Inflammatory macrophage treated with lipopolysaccharide for 4 hours (primary cell): Measurements from ENCODE around the gene CDC45.
"Not testable (repeated sequence)": the region's sequence is repeated elsewhere in the genome, so short reads cannot be mapped to it uniquely, and the experiment has no call there.

ENCODE experiments used
- DNase-seq: peaks from one replicate; pipeline ENCODE4 v3.0.0-alpha.2; 2020

The CDC45 gene, protein sequence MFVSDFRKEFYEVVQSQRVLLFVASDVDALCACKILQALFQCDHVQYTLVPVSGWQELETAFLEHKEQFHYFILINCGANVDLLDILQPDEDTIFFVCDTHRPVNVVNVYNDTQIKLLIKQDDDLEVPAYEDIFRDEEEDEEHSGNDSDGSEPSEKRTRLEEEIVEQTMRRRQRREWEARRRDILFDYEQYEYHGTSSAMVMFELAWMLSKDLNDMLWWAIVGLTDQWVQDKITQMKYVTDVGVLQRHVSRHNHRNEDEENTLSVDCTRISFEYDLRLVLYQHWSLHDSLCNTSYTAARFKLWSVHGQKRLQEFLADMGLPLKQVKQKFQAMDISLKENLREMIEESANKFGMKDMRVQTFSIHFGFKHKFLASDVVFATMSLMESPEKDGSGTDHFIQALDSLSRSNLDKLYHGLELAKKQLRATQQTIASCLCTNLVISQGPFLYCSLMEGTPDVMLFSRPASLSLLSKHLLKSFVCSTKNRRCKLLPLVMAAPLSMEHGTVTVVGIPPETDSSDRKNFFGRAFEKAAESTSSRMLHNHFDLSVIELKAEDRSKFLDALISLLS

DNA sequence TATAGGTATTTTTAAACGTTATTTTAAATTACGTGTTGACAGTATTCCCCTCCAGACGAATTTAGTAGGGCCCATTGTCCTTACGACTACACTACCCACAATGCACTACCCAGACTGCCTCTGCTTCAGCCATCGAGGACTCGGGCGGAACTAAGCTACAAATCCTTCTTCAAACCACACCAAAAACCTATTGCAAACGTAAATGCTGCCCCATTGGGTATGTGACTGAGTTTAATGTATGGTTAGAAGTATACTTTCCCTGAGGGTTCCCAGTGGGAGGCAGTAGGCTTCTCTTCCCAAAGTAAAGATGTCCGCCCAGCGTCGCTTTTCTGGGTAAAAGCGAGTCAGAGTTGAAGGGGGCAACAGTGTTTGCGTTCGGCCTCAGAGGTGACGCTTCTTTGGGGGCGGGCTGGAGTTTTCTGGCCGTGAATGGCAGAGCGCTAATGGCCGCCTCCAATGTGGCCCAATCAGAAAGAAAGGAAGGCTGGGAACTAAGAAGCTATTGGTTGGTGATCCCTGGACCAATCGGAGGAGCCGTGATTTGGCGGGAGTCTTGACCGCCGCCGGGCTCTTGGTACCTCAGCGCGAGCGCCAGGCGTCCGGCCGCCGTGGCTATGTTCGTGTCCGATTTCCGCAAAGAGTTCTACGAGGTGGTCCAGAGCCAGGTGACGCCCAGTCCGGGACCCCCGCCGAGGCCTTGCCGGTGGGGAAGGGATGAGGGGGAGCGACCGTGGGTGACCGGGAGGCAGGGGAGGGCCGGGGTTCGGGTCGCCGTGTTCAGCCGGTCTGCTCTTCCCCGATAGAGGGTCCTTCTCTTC lies at the start of gene CDC45:
TSS of gene CDC45 (plus strand) at position 566 of the 818 bp plus-strand sequence. CDS start at position 615, 49 bp downstream.
- peak; percentile 99 for DNase-seq

DNA sequence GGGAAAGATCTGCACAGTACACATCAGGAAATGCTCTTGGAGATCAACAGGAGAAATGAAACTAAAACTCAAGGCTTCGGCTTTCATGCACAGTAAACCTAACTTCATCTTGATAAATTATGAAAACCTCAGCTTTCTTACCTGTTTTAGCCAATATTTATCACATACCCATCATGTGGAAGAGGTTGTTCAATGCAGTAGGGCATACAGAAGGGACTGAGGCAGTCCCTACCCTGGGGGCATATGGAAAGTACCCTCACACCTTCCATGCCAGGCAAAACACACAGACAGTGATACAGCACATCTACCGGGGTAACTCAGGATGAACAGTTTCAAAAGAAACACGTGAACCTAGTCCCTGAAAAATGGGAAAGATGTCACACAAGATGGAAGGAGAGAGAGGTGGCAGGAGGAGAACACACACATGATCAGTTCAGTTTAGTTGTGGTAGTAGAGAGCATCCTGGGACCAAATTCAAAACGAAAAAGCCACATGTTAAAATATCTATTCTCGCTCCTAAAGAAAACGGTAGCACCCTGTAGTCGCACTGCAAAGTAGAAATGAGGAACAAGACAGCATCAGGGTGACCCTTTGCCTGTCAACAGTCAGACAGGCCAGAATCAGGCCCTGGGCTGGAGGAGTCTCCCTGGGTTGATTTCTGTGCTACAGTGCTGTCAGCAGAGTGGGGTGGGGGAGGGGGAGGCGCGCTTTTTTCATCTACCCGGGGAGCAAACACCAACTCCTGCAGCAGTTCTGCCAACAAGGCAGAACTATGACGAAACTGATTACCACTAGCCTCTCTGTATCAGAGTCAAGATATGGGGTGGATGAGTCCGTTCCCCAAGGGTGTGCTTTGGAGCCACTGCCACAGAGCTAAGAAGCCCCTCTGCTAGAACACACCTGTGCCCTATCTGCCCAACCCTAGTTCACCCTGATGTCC lies 49.5 kb upstream of the CDC45 start:
- peak; percentile 65 for DNase-seq

DNA sequence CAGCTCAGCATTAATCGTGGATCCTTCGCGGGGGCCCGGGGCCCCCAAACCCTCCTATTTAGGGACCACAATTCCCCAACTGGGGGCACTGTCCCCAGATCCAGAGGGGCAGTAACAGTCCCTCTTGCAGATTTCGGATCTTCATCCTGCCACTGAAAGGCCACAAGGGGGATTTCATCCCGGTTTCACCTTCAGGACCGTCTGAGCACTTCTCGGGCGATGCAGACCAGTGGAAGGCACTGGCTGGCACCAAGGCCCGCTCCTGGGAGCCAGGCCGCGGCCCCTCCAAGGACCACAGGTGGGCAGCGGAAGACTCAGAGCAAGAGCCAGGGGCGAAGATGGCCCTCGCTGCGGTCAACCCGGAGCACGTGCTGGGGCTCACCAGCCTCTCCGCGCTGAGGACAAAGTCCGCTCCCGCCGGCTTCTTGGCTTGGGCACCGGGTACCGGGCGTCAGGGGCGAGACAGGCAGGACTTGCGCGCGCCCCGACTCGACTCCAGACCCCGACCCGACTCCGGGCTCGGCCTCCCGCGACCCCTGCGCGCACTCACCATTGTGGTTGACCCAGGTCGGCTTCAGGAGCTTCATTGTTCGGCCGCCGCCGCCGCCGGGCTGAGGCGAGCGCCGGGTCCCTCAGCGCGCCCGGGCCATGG lies 48.7 kb upstream of the CDC45 start:
- DNase-seq, result no peak

DNA sequence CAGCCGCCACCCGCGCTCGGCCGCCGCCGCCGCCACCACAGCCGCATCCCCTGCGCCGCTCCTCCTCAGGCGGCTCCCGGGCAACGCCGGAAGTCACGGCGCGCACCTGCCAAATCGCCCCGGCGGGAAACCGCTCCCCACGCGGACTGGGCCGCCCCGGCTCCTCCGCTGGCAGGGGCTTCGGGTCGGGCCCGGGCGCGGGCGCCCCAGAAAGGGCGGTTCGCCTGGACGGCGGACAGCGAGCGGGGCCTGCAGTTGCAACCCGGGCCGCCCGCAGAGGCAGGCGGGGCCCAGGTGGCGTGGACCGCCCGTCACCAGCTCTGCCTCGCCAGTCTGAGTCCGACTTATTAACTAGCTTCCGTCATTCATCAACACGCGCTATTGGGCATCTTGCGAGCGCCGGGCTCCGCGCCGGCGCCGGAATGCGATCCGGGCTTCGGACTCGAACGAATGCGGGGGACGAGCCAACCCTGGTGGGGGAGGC lies 48.0 kb upstream of the CDC45 start, which contains the start of gene HIRA:
TSS of gene HIRA (minus strand) at position 85 of the 484 bp plus-strand sequence. CDS start 257 bp downstream, outside the sequence.
- peak; percentile 69 for DNase-seq

DNA sequence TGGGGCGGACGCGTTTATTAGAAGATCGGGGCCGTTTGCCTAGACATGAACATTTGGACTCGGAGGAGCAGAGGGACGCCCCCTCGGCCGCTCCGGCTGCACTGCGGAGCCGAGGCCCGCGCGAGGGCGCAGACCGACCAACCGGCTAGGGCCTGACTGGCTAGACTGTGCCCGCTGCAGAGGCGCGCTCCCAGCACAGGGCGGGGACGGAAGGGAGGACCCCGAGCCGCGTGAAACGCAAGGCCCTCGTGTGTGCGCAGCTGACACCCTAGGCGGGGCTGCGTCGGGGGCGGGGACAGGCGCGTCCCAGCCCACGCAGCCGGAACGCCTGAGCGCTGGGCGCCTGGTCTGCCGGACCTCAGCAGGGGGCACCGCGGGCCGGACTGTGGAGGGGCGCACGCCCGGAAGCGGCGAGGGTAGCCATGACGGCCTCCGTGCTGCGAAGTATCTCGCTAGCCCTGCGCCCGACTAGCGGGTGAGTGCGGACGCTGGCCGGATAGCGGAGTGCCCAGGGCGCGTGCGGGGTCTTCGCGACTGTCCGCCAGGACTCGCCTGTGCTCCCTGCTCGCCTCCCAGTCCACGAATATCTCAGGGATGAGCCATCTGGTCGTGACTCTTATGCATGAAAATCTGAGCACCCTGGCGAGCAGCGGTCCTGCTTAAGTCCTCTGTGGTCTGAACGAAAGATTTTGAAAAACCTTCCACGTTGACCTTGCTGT lies 47.4 kb upstream of the CDC45 start, which contains the start of gene MRPL40:
TSS of gene MRPL40 (plus strand) at position 413 of the 719 bp plus-strand sequence. CDS start at position 423, 10 bp downstream.
- peak; percentile 98 for DNase-seq

DNA sequence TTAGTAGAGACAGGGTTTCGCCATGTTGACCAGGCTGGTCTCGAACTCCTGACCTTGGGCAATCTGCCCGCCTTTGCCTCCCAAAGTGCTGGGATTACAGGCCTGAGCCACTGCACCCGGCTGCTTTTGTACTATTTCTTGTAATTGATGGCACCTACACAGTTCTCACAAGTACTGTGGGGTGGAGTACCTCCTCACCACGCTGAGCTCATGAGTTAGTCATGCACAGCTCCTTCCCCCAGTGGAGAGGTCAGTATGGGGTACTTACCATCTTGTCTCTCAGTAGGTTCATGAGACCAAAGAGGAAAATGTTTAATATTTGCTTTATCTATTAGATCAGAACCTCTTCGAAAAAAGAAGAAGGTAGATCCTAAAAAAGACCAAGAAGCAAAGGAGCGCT lies 45.3 kb upstream of the CDC45 start:
- DNase-seq, result peak; percentile 31

DNA sequence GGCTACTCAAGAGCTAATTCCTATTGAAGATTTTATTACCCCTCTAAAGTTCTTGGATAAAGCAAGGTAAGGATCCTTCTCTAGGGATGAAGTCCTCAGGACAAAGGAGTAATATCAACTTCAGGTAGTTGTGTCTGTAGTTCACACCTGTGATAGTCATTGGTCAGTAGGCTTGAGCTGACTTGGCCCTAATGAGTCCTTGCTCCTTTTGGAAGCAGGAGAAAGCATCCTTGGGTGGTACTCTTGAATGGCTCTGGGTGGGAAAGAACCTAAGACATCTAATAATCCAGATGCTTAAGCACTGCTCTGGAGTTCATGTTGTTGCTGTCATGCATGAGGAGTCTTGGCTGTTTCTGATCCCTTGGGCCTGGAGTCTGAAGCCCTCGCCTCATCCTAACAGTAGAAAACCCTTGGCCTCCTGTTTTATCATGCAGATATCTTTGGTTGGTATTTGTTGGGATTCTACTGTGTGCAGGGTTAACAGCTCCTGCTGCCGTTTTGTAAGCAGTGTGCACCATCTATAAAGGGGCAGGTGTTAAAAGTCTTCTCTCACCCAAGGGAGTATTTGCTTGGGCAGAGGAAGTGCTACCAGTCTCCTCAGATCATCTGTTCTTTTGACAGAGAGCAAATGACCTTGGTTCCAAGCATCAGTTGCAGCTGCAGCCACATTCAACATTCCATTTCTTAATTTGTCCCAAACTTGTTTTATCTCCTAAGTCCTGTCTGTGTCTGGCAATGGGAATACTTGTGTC lies 44.7 kb upstream of the CDC45 start:
- no peak for DNase-seq

DNA sequence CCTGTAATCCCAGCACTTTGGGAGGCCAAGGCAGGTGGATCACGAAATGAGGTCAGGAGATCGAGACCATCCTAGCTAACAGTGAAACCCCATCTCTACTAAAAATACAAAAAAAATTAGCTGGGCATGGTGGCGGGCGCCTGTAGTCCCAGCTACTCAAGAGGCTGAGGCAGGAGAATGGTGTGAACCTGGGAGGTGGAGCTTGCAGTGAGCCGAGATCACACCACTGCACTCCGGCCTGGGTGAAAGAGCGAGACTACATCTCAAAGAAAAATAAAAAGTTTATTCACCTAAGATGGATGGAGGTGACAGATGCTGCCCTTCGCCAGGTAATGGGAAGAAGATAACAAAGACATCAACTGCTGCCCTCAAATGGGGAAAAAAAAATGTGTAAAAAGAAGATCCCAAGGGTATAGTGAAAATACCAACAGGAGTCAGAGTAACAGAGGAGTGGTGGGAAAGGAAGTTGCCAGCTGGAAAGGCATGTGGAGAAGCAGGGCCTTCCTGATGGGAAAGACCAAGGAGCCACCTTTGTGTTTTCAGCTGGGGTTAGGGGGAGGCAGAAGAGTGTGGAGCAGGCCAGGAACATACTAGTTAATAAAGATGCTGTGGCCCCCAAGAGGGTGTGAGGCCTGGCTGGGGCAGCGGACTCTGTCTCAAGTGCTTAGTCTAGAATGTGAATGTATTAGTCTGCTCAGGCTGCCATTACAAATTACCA lies 43.1 kb upstream of the CDC45 start:
- not testable (repeated sequence) for DNase-seq

DNA sequence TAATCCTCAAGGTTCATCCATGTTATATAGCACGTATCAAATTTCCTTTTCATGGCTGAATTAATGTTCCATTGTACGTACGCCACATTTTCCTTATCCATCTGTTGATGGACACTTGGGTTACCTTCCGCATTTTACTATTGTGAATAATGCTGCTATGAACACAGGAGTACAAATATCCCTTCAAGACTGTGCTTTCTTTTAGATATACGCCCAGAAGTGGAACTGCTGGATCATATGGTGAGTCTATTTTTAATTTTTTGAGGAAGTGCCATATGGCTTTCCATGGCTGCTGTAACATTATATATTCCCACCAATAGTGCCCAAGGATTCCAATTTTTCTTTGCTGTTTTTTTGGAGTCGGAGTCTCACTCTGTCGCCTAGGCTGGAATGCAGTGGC lies 41.4 kb upstream of the CDC45 start:
- peak; percentile 30 for DNase-seq

DNA sequence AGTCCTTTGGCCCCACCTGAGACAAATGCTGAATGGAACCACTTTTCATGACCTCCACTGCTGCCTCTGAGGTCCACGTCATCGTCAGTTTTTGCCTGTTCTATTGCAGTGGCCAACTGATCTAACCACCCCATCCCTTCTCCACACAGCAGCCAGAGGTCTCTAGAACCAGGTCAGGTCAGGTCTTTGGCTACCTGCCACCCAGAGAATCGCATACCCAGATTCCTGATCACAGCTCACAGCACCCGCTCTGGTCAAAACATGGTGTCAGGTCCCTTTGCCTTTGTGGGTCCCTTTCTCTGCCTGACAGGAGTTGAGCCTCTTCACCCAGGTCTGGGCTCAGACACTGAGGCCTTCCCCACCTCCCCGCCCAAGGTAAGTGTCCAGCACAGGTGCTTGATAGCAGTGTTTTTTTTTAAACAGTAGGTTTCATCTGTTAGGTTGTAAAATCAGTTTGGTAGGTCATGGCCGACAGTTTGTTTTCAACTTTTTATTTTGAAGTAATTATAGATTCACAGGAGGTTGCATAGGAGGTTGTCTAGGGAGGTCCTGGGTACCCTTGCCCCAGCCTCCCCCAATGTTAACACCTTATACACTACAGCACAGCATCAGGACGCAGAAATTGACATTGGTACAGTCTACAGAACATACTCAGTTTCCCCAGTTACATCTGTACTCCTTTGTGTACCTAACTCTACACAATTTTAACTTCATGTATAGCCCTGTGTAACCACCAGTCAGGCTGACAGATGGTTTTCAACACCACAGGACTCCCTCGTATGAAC lies 39.1 kb upstream of the CDC45 start:
- no peak for DNase-seq

DNA sequence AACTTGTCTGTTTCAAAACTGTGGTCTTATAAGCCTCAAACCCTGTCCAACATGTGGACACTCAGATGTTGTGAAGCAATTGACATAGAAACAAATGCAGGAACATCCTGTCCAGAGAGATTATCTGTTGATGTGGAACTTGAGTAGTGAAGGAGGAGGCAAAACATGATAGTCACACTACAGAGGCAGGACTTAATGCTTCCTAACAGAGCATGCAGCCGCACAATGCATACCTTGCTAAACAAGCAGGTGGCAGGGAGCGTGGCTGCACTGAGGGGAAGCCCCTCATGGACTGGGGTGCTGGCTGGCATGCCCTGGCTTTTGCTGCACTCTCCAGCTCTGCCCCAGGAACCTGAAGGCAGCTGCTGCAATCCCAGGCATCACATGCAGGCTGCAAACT lies 37.6 kb upstream of the CDC45 start:
- no peak for DNase-seq

DNA sequence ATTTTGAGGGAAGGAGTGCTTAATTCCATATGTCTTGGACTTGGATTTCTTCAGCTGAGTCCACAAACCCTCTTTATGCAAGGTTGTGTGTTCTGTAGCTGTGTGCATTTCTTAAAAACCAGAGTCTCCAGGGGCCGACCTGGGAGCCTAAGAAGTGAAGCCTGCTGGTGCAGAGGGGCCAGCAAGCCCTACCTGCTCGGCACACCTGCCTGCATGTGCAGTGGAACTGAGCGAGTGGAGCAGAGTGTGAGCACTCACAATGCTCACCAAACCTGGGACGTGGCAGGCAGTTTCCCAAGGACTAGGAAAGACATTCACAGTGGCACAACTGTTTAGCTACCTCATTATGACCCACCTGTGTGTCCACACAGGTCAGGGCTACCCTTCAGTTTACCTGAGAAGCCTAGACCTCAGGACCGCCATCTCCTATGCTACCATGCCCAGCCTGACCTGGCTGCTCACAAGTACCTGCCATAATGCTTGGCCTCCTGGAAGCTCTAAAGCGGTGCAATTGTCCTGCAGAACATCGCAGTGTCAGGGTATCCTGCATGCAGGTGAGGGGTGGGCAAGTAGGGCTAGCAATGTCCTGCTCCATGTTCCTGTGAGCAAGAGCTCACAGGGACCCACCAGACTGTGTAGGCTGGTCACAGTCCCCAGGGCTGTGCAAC lies 36.0 kb upstream of the CDC45 start:
- DNase-seq, result no peak

DNA sequence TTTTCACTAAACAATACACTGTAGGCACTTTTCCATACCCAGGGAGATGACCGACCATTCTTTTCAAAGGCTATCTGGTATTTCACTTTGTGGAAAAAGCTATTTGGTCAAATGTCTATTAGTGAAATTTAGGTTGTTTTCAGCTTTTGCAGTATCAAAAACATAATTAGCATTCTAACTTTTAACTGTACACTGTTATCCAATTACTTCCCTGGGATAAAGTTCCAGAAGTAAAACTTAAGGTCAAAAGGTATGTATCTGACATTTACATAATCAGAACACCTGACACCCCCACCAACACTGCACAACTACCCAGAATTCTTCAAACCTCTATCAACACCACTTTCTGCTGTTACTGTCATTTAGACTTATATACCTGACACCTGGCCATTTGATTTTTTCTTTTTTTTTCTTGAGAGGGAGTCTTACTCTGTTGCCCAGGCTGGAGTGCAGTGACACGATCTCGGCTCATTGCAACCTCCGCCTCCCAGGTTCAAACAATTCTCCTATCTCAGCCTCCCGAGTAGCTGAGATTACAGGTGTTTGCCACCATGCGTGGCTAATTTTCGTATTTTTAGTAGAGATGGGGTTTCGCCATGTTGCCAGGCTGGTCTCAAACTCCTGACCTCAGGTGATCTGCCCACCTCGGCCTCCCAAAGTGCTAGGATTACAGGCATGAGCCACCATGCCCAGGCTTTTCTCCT lies 34.3 kb upstream of the CDC45 start:
- DNase-seq, result not testable (repeated sequence)

DNA sequence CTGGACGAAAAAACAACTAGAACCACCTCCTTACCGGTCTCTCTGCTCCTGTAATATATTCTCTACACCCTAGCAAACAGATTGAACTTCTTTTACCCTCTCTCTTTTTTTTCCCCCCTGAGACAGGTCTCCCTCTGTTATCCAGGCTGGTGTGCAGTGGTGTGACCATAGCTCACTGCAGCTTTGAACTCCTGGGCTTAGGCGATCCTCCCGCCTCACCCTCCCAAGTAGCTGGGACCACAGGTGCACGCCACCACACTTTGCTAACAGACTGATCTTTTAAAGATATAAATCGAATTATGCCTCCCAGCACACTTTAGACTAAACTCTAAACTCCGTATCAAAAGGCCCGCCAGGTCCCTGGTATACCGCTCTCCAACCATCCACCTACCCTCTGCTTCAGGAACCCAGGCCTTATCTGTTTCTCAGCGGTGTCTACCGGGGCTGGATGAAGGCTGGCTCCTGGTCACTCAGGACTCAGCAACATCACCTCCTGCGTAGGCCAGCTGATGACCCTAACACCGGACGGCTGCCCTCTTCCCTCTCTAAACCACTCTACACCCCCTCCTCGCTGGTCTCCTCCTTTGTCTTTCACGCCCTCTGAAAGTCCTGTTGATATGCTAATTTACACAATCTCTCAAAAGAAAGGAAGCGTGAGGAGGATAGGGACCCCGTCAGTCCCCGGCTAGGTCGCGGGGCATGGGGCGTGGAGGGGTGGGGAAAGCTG lies 33.0 kb upstream of the CDC45 start:
- no peak for DNase-seq

DNA sequence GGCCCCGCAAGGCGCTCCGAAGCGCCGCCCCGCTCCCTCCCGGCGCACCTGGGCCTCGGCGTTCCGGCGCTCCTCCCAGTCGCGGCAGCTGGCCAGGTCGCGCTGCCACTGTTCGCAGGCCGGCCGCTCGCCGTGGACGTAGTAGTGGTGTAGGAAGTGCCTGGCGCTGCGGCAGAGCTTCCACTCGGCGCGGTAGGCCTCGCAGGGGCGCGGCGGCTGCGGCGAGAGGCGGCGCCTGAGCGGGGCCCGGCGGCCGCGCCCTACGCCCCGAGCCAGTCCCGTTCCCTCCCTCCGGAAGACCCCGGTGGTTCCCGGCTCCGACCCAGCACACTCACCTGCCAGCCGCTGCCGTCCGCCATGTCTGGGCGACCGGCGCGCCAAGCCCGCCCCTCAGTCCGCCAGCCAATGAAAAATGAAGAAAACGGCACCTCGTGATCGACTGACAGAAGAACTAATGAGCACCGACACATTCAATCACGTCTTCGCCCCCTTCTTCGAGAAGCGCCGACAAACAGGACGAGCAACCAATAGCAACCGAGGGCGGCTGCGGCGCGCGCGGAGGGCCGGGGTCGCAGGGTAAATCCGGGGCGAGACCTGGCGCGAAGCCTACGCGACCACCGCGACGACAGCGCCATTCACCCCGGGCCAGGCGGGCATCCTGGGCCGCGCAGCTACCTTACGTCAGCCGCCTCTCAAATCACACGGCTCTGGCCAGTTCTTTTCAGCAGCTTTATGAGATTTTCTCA lies 32.2 kb upstream of the CDC45 start, which contains the start of gene C22orf39:
TSS of gene C22orf39 (minus strand) at position 382 of the 746 bp plus-strand sequence. CDS start at position 359, 23 bp downstream.
- DNase-seq, result peak; percentile 90
